ENCODE results near the gene TMEM184A. TPM values are rescaled to one million over a fixed set of nuclear protein-coding genes. Genes with fewer than 3 reads are reported as not detected.

The TMEM184A gene
- total RNA-seq, 4 donors from 2014 or later = 0.44 to 3.0 (median 0.70) TPM

GRCh38 chr7:1497293-1497927 lies 58.6 kb downstream of the TMEM184A start:
- H3K27ac ChIP-seq = no peak overlapping the region
- H3K27me3 ChIP-seq = no peaks in the 10 kb centered on the region
- DNase-seq = no peak
- H3K36me3 ChIP-seq = peaks cover 51 to 73% of the 10 kb centered on the region in 2 donors
- no peak for TF ChIP-seq POLR2A (IDR thresholded peaks at IDR 0.05)
- no peak for TF ChIP-seq CTCF (IDR thresholded peaks at IDR 0.05)
- no peak overlapping the region for H3K4me3 ChIP-seq (replicated peaks in 1 of 3)
- H3K9me3 ChIP-seq = no peaks in the 10 kb centered on the region
- peaks cover 0 to under 1% of the 10 kb centered on the region in 2 donors for H3K4me1 ChIP-seq
- intact Hi-C loops (cut with DNase I) = no loop called here
- 93 to 97% methylated on average over 30 to 37 of the region's 37 CpGs for WGBS, 2 donors

- peaks cover 46 to 72% of the 10 kb centered on the region in 2 donors for H3K36me3 ChIP-seq
- TF ChIP-seq POLR2A (IDR thresholded peaks at IDR 0.05) = no peak
- TF ChIP-seq CTCF (IDR thresholded peaks at IDR 0.05) = no peak
- intact Hi-C loops (cut with DNase I) = no loop called here
- no peaks in the 10 kb centered on the region for H3K4me1 ChIP-seq
- no peaks in the 10 kb centered on the region for H3K9me3 ChIP-seq
- 92 to 97% methylated on average over 26 of the region's 33 CpGs for WGBS, 2 donors
- DNase-seq = no peak
- H3K27ac ChIP-seq = no peak overlapping the region
- no peak overlapping the region for H3K4me3 ChIP-seq (replicated peaks in 1 of 3)
- H3K27me3 ChIP-seq = no peaks in the 10 kb centered on the region
Measured at GRCh38 chr7:1496531-1497292, 59.3 kb downstream of the TMEM184A start.

- 92 to 93% methylated on average over 14 to 32 of the region's 34 CpGs for whole genome bisulfite sequencing, 2 donors
- H3K9me3 ChIP-seq = no peaks in the 10 kb centered on the region
- peaks cover 46 to 70% of the 10 kb centered on the region in 2 donors for H3K36me3 ChIP-seq
- H3K4me3 ChIP-seq (replicated peaks in 1 of 3) = no peak overlapping the region
- H3K27ac ChIP-seq = no peak overlapping the region
- H3K4me1 ChIP-seq = no peaks in the 10 kb centered on the region
- TF ChIP-seq CTCF (IDR thresholded peaks at IDR 0.05) (no peak), POLR2A (IDR thresholded peaks at IDR 0.05) (no peak)
- intact Hi-C loops (cut with DNase I) = no loop called here
- DNase-seq = no peak
- H3K27me3 ChIP-seq = no peaks in the 10 kb centered on the region
Measured at GRCh38 chr7:1495564-1496242, 60.3 kb downstream of the TMEM184A start.

DNA sequence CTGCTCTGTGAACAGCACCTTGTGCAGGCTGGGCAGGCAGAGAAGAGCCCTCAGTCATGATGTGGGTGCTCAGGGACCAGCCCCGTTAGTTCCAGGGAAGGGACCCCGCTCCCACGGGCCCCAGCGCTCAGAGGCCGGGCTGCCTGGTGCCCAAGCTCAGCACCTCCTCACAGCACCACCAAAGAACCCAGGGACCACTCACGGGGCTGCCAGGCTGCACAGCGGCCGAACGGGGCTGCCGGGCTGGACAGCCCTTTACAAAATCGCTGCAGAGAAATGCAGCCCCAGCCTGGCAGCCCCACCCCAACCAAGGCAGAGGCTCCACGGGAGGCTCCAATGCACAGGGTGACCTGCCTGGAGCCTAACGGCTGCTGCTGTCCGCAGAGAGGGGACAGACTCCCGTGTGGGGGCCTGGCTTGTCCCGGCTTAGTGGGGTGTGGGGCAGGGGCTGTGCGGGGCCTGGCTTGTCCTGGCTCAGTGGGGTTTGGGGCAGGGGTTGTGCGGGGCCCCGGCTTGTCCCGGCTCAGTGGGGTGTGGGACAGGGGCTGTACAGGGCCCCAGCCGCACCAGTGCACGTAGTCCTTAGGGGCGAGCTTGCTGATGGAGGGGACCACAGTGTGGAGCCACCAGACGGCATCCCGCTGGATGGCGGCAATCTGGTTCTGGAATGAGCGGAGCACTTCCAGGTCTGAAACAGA lies 61.0 kb downstream of the TMEM184A start:
- TF ChIP-seq POLR2A (IDR thresholded peaks at IDR 0.05) = no peak
- TF ChIP-seq CTCF (IDR thresholded peaks at IDR 0.05) = no peak
- Histone ChIP-seq H3K4me3 (replicated peaks in 1 of 3) (no peak overlapping the region), H3K9me3 (no peaks in the 10 kb centered on the region), H3K4me1 (no peaks in the 10 kb centered on the region), H3K27me3 (no peaks in the 10 kb centered on the region), H3K36me3 (peaks cover 40 to 67% of the 10 kb centered on the region in 2 donors), H3K27ac (no peak overlapping the region)
- no peak for DNase-seq
- 96 to 100% methylated on average over 4 to 18 of the region's 27 CpGs for WGBS, 2 donors
- intact Hi-C loops (cut with DNase I) = no loop called here

Data from thyroid gland (tissue), 4 donors.